SK-N-SH treated with all-trans-retinoic acid at 6 μM for 48 hours (cell line): ENCODE results near the gene MYDGF.

Experiments used
- ATAC-seq: fragments of 200-7000 bp; cut with Tn5 transposase; 3 replicates; pipeline ENCODE4 v1.9.1; 2020; ENCODE audit warnings: mild to moderate bottlenecking, moderate library complexity
- ARNTL ChIP-seq: fragments of 450-650 bp; formaldehyde crosslinking; IDR thresholded peaks from 2 replicates; pipeline ENCODE4 v1.5.0; 2020; ENCODE audit warnings: low read depth, mild to moderate bottlenecking, moderate library complexity, borderline replicate concordance
- BACH2 ChIP-seq: fragments of 250-450 bp; sonication (Bioruptor Pico); IDR thresholded peaks from 2 replicates; pipeline ENCODE4 v1.9.0; 2021; ENCODE audit warnings: mild to moderate bottlenecking, borderline replicate concordance
- CSDC2 ChIP-seq: fragments of 250-450 bp; sonication (Bioruptor Pico); IDR thresholded peaks from 2 replicates; pipeline ENCODE4 v1.5.0; 2020; ENCODE audit warnings: mild to moderate bottlenecking, moderate library complexity
- CSRNP3 ChIP-seq: fragments of 250-450 bp; sonication (Bioruptor Pico); IDR thresholded peaks from 2 replicates; pipeline ENCODE4 v1.5.1; 2021; ENCODE audit warnings: mild to moderate bottlenecking, moderate library complexity
- ESRRG ChIP-seq: fragments of 250-450 bp; sonication (Bioruptor Pico); IDR thresholded peaks from 2 replicates; pipeline ENCODE4 v1.6.1; 2021; ENCODE audit warnings: mild to moderate bottlenecking
- GLIS3 ChIP-seq: fragments of 250-450 bp; sonication (Bioruptor Pico); IDR thresholded peaks from 2 replicates; pipeline ENCODE4 v1.5.0; 2020; ENCODE audit warnings: mild to moderate bottlenecking, moderate library complexity
- ISL1 ChIP-seq: fragments of 250-450 bp; sonication (Bioruptor Pico); IDR thresholded peaks from 2 replicates; pipeline ENCODE4 v2.1.2; 2022; ENCODE audit warnings: mild to moderate bottlenecking, moderate library complexity
- OSR1 ChIP-seq: fragments of 250-450 bp; sonication (Bioruptor Pico); IDR thresholded peaks from 2 replicates; pipeline ENCODE4 v1.8.0; 2022; ENCODE audit warnings: moderate library complexity, mild to moderate bottlenecking, inconsistent platforms
- PATZ1 ChIP-seq: fragments of 250-450 bp; sonication (Bioruptor Pico); IDR thresholded peaks from 2 replicates; pipeline ENCODE4 v1.8.0; 2020; ENCODE audit warnings: mild to moderate bottlenecking, moderate library complexity, borderline replicate concordance
- PPARA ChIP-seq: fragments of 250-450 bp; sonication (Bioruptor Pico); IDR thresholded peaks from 2 replicates; pipeline ENCODE4 v1.5.0; 2020; ENCODE audit warnings: mild to moderate bottlenecking, borderline replicate concordance
- RARB ChIP-seq: fragments of 250-450 bp; sonication (Bioruptor Pico); IDR thresholded peaks from 2 replicates; pipeline ENCODE4 v1.8.0; 2021; ENCODE audit warnings: mild to moderate bottlenecking, moderate library complexity
- SNAI2 ChIP-seq: fragments of 250-450 bp; sonication (Bioruptor Pico); IDR thresholded peaks from 2 replicates; pipeline ENCODE4 v1.5.0; 2020; ENCODE audit warnings: mild to moderate bottlenecking, moderate library complexity
- TOX ChIP-seq: fragments of 250-450 bp; sonication (Bioruptor Pico); IDR thresholded peaks from 2 replicates; pipeline ENCODE4 v1.8.0; 2021; ENCODE audit warnings: mild to moderate bottlenecking, moderate library complexity, borderline replicate concordance
- TSHZ2 ChIP-seq: fragments of 250-450 bp; sonication (Bioruptor Pico); IDR thresholded peaks from 2 replicates; pipeline ENCODE4 v1.5.0; 2020; ENCODE audit warnings: mild to moderate bottlenecking, moderate library complexity
- ZC3H10 ChIP-seq: fragments of 250-450 bp; sonication (Bioruptor Pico); IDR thresholded peaks from 2 replicates; pipeline ENCODE4 v1.5.1; 2021; ENCODE audit warnings: mild to moderate bottlenecking, moderate library complexity
- ZFP30 ChIP-seq: fragments of 450-650 bp; formaldehyde crosslinking; IDR thresholded peaks from 2 replicates; pipeline ENCODE4 v1.5.0; 2022; ENCODE audit warnings: mild to moderate bottlenecking, moderate library complexity
- ZNF565 ChIP-seq: fragments of 450-650 bp; formaldehyde crosslinking; conservative IDR thresholded peaks from 2 replicates; pipeline ENCODE4 v1.5.0; 2020; ENCODE audit warnings: low read depth, mild to moderate bottlenecking, moderate library complexity
- ZNF70 ChIP-seq: fragments of 450-650 bp; formaldehyde crosslinking; IDR thresholded peaks from 2 replicates; pipeline ENCODE4 v1.5.0; 2020; ENCODE audit warnings: mild to moderate bottlenecking, moderate library complexity
- ZNF8 ChIP-seq: fragments of 450-650 bp; formaldehyde crosslinking; IDR thresholded peaks from 2 replicates; pipeline ENCODE4 v1.5.0; 2020; ENCODE audit warnings: mild to moderate bottlenecking, moderate library complexity

Gene MYDGF

GRCh38 chr19:4675346-4675745, 5.2 kb upstream of the MYDGF start:
- ATAC-seq, result no peak
- TF ChIP-seq PPARA (CRISPR knock-in tag) (no peak), CSDC2 (CRISPR knock-in tag) (no peak), PATZ1 (CRISPR knock-in tag) (no peak), ZNF565 (CRISPR knock-in tag) (no peak), RARB (CRISPR knock-in tag) (no peak), ZC3H10 (CRISPR knock-in tag) (no peak), ISL1 (CRISPR knock-in tag) (no peak), TOX (no peak), ARNTL (CRISPR knock-in tag) (no peak)

- TF ChIP-seq SNAI2 (CRISPR knock-in tag), result no peak
- TF ChIP-seq ARNTL (CRISPR knock-in tag), result no peak
- TF ChIP-seq BACH2 (CRISPR knock-in tag), result no peak
- no peak for TF ChIP-seq ZNF8 (CRISPR knock-in tag)
- no peak for TF ChIP-seq TSHZ2
- TF ChIP-seq PATZ1 (CRISPR knock-in tag), result no peak
- TF ChIP-seq RARB (CRISPR knock-in tag), result no peak
- TF ChIP-seq ISL1 (CRISPR knock-in tag), result no peak
- no peak for TF ChIP-seq PPARA (CRISPR knock-in tag)
- no peak for TF ChIP-seq ZC3H10 (CRISPR knock-in tag)
- TF ChIP-seq CSRNP3 (CRISPR knock-in tag), result no peak
- TF ChIP-seq TOX, result no peak
- TF ChIP-seq ESRRG (CRISPR knock-in tag), result no peak
- TF ChIP-seq ZNF565 (CRISPR knock-in tag), result no peak
- no peak for TF ChIP-seq GLIS3 (CRISPR knock-in tag)
- no peak for TF ChIP-seq ZNF70
- TF ChIP-seq OSR1 (CRISPR knock-in tag), result no peak
These were observed 3.6 kb upstream of the MYDGF start for GRCh38 chr19:4673726-4674125.

GRCh38 chr19:4673216-4673615, 3.1 kb upstream of the MYDGF start:
- no peak for TF ChIP-seq ARNTL (CRISPR knock-in tag)
- TF ChIP-seq OSR1 (CRISPR knock-in tag), result no peak
- no peak for ATAC-seq

More at GRCh38 chr19:4673726-4674125, 3.6 kb upstream of the MYDGF start:
- ATAC-seq, result no peak

GRCh38 chr19:4671185-4671851, 1.2 kb upstream of the MYDGF start:
- ATAC-seq, result no peak
- no peak for TF ChIP-seq GLIS3 (CRISPR knock-in tag)
- no peak for TF ChIP-seq CSDC2 (CRISPR knock-in tag)
- TF ChIP-seq TSHZ2, result no peak
- TF ChIP-seq CSRNP3 (CRISPR knock-in tag), result no peak
- TF ChIP-seq PATZ1 (CRISPR knock-in tag), result no peak
- TF ChIP-seq ZFP30 (CRISPR knock-in tag), result no peak
- TF ChIP-seq ARNTL (CRISPR knock-in tag), result no peak
